ENCODE results near the gene PRKAR1B.

GRCh38 chr7:664402-664775 lies 62.7 kb downstream of the PRKAR1B start:
- TF ChIP-seq ZBED1 (IDR thresholded peaks at IDR 0.05; ENCODE audit: borderline replicate concordance) (no peak), ZZZ3 (IDR thresholded peaks at IDR 0.05; ENCODE audit: control insufficient read depth, insufficient read length, low read depth) (no peak), GABPA (IDR thresholded peaks at IDR 0.05; ENCODE audit: low read depth) (no peak), EZH2 (IDR thresholded peaks at IDR 0.05; ENCODE audit: borderline replicate concordance, control insufficient read depth, low read depth, low read length) (no peak), MTA2 (IDR thresholded peaks at IDR 0.05; ENCODE audit: low read depth) (no peak), POLR2A (IDR thresholded peaks at IDR 0.05; ENCODE audit: low read depth, low read length) (no peak), CEBPB (IDR thresholded peaks at IDR 0.05; ENCODE audit: borderline replicate concordance in 1 of 2, low read depth in 2 of 2, low read length in 2 of 2) (no peak), RFX5 (IDR thresholded peaks at IDR 0.05; ENCODE audit: low read depth, low read length) (no peak), CTCF (IDR thresholded peaks at IDR 0.05 in 2 of 3, conservative IDR thresholded peaks at IDR 0.05 in 1 of 3; ENCODE audit: control insufficient read depth in 2 of 3, extremely low read depth in 1 of 3, insufficient read depth in 1 of 3, low read depth in 3 of 3, low read length in 3 of 3) (no peak), BRCA1 (IDR thresholded peaks at IDR 0.05; ENCODE audit: low read depth, low read length) (no peak), E2F4 (IDR thresholded peaks at IDR 0.05; ENCODE audit: low read depth, low read length) (no peak)
- TF ChIP-seq, protein P1, sequence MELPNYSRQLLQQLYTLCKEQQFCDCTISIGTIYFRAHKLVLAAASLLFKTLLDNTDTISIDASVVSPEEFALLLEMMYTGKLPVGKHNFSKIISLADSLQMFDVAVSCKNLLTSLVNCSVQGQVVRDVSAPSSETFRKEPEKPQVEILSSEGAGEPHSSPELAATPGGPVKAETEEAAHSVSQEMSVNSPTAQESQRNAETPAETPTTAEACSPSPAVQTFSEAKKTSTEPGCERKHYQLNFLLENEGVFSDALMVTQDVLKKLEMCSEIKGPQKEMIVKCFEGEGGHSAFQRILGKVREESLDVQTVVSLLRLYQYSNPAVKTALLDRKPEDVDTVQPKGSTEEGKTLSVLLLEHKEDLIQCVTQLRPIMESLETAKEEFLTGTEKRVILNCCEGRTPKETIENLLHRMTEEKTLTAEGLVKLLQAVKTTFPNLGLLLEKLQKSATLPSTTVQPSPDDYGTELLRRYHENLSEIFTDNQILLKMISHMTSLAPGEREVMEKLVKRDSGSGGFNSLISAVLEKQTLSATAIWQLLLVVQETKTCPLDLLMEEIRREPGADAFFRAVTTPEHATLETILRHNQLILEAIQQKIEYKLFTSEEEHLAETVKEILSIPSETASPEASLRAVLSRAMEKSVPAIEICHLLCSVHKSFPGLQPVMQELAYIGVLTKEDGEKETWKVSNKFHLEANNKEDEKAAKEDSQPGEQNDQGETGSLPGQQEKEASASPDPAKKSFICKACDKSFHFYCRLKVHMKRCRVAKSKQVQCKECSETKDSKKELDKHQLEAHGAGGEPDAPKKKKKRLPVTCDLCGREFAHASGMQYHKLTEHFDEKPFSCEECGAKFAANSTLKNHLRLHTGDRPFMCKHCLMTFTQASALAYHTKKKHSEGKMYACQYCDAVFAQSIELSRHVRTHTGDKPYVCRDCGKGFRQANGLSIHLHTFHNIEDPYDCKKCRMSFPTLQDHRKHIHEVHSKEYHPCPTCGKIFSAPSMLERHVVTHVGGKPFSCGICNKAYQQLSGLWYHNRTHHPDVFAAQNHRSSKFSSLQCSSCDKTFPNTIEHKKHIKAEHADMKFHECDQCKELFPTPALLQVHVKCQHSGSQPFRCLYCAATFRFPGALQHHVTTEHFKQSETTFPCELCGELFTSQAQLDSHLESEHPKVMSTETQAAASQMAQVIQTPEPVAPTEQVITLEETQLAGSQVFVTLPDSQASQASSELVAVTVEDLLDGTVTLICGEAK (IDR thresholded peaks at IDR 0.05; ENCODE audit: borderline replicate concordance): no peak

Data from GM12878 (cell line).